HepG2 (cell line): ENCODE results near the gene TIPIN. TPM values are rescaled to one million over a fixed set of nuclear protein-coding genes. Genes with fewer than 3 reads are reported as not detected.

Experiments used
- ATAC-seq: fragments of 200-7000 bp; cut with Tn5 transposase; 3 replicates; pipeline ENCODE4 v1.9.1; 2020; ENCODE audit warnings: mild to moderate bottlenecking, moderate library complexity
- BruUV-seq: library from RNA; stranded (reverse); fragments of 400-500 nt; replicated peaks from 2 replicates; lab custom pipeline; 2021; lab: Mats Ljungman, UMichigan
- CTCF ChIA-PET: fragments of 300-600 bp; formaldehyde crosslinking; extraction: SDS; loops from one replicate; lab custom pipeline; 2021; ENCODE audit warnings: low total read pairs, inconsistent platforms, low intra/inter-chr PET ratio; lab: Yijun Ruan, JAX
- POLR2A ChIA-PET: fragments of 350-600 bp; sonication (Branson Sonifier 250); formaldehyde crosslinking; loops from one replicate; lab custom pipeline; 2020; ENCODE audit warnings: antibody characterized with exemption, inconsistent platforms; lab: Yijun Ruan, JAX
- DNase-seq: peaks from one replicate; pipeline ENCODE4 v3.0.0-alpha.2; 2015; ENCODE audit warnings: low spot score
- FAIRE-seq: peaks from 3 replicates; lab custom pipeline; 2011; peaks lifted over from hg19 to GRCh38; lab: Jason Lieb, UNC
- H2AFZ ChIP-seq: one replicate; pipeline ENCODE4 v1.6.1; 2011; ENCODE audit warnings: low read length, inconsistent platforms
- H3K27ac ChIP-seq: fragments of 300-600 bp; 3 replicates; pipeline ENCODE4 v1.8.0; 2011; ENCODE audit warnings: mixed run types, mild to moderate bottlenecking, mixed read lengths, low read length, inconsistent platforms; ENCODE audit not compliant: insufficient read depth; ENCODE audit errors: extremely low read length
- H3K27me3 ChIP-seq, 2 experiments: fragments of 200-600 bp in 1 of 2; 2 replicates in 1 of 2; 3 replicates in 1 of 2; pipeline versions ENCODE4 v1.6.0 to v1.8.0; 2011; ENCODE audit warnings: low read length in 2 of 2, mild to moderate bottlenecking in 2 of 2, moderate library complexity in 2 of 2, inconsistent platforms in 1 of 2; ENCODE audit not compliant: insufficient read depth in 2 of 2, control insufficient read depth in 1 of 2
- H3K36me3 ChIP-seq, 2 experiments: fragments of 200-600 bp in 1 of 2; replicated peaks in 1 of 2; 2 replicates in 1 of 2; 3 replicates in 1 of 2; pipeline versions ENCODE4 v1.5.1 to v1.8.0; 2011; ENCODE audit warnings: low read length in 2 of 2, inconsistent platforms in 1 of 2; ENCODE audit not compliant: insufficient read depth in 2 of 2, control insufficient read depth in 1 of 2
- H3K4me1 ChIP-seq: 2 replicates; pipeline ENCODE4 v1.5.1; 2012; ENCODE audit warnings: low read length, inconsistent platforms; ENCODE audit not compliant: insufficient read depth
- H3K4me2 ChIP-seq: 2 replicates; pipeline ENCODE4 v1.6.0; 2011; ENCODE audit warnings: low read depth, low read length, inconsistent platforms
- H3K4me3 ChIP-seq, 3 experiments: fragments of 200-600 bp in 1 of 3; sonication (generic), shearing (Covaris generic) in 1 of 3; replicated peaks in 1 of 3; 2 replicates each; pipeline ENCODE4 v1.5.1; 2011 to 2016; ENCODE audit warnings: low read length in 3 of 3, inconsistent platforms in 2 of 3, low read depth in 2 of 3, mild to moderate bottlenecking in 2 of 3, control low read depth in 1 of 3, mixed read lengths in 1 of 3; ENCODE audit not compliant: insufficient read depth in 1 of 3
- H3K79me2 ChIP-seq: one replicate; pipeline ENCODE4 v1.6.1; 2011; ENCODE audit warnings: low read length, inconsistent platforms; ENCODE audit not compliant: insufficient read depth
- H3K9ac ChIP-seq: 2 replicates; pipeline ENCODE4 v1.6.0; 2011; ENCODE audit warnings: mild to moderate bottlenecking, low read depth, low read length, inconsistent platforms; ENCODE audit not compliant: insufficient read depth
- H3K9me3 ChIP-seq: 2 replicates; pipeline ENCODE4 v1.5.1; 2012; ENCODE audit warnings: mild to moderate bottlenecking, low read length
- H4K20me1 ChIP-seq: 2 replicates; pipeline ENCODE4 v1.6.0; 2011; ENCODE audit warnings: inconsistent platforms, mild to moderate bottlenecking, low read length, moderate library complexity; ENCODE audit not compliant: insufficient read depth
- ARID5B ChIP-seq: IDR thresholded peaks from 2 replicates; pipeline ENCODE4 v1.4.0; 2020; ENCODE audit warnings: mild to moderate bottlenecking, missing genetic modification reagents
- GATAD2A ChIP-seq: IDR thresholded peaks from 2 replicates; pipeline ENCODE4 v1.6.1; 2016
- GPN1 ChIP-seq: sonication (generic); formaldehyde crosslinking; IDR thresholded peaks from 2 replicates; pipeline ENCODE4 v1.5.1; 2020; ENCODE audit warnings: missing genetic modification reagents, borderline replicate concordance
- MAFK ChIP-seq, 2 experiments: IDR thresholded peaks in 1 of 2; conservative IDR thresholded peaks in 1 of 2; 2 replicates each; pipeline ENCODE4 v1.6.1; 2011; ENCODE audit warnings: improper control_type of control experiment in 2 of 2, low read length in 2 of 2
- NCOR1 ChIP-seq: fragments of 200-600 bp; sonication (generic); IDR thresholded peaks from 2 replicates; pipeline ENCODE4 v1.7.0; 2017; ENCODE audit warnings: antibody characterized with exemption, low read length, borderline replicate concordance
- TCF7 ChIP-seq: sonication (generic); IDR thresholded peaks from 2 replicates; pipeline ENCODE4 v1.6.1; 2016; ENCODE audit warnings: antibody characterized with exemption, low read depth
- YY1 ChIP-seq: IDR thresholded peaks from 2 replicates; pipeline ENCODE4 v1.6.1; 2011; ENCODE audit warnings: low read length, low read depth, moderate library complexity, mild to moderate bottlenecking; ENCODE audit not compliant: insufficient read depth, insufficient replicate concordance
- ZFP36L2 ChIP-seq: sonication (generic); formaldehyde crosslinking; IDR thresholded peaks from 2 replicates; pipeline ENCODE4 v1.4.0; 2020; ENCODE audit warnings: missing genetic modification reagents
- ZNF33A ChIP-seq: sonication (generic); formaldehyde crosslinking; IDR thresholded peaks from 2 replicates; pipeline ENCODE4 v1.5.1; 2020; ENCODE audit warnings: missing genetic modification reagents, mild to moderate bottlenecking, moderate library complexity, borderline replicate concordance
- ZNF790 ChIP-seq: sonication (generic); formaldehyde crosslinking; IDR thresholded peaks from 2 replicates; pipeline ENCODE4 v1.8.0; 2022; ENCODE audit warnings: missing genetic modification reagents, mild to moderate bottlenecking, borderline replicate concordance
- WGBS: methylation state at CpG from one replicate; pipeline ENCODE4 v1.1.6; 2017; ENCODE audit warnings: low lambda C conversion rate; 5-methylcytosine and 5-hydroxymethylcytosine counted together
- in situ Hi-C: cut with HindIII; loops from 2 replicates; pipeline ENCODE4 v1.10.0; 2017; ENCODE audit warnings: low pct_unique_long_range_greater_than_20kb; ENCODE audit not compliant: extremely low pct_ligation_motif_present
- intact Hi-C: fragments of 100-400 bp; cut with micrococcal nuclease; formaldehyde crosslinking; loops from one replicate; pipeline ENCODE4 v1.10.0; 2022; ENCODE audit not compliant: unreplicated experiment
- polyA plus RNA-seq, 8 experiments: library from polyadenylated mRNA; depleted of rRNA in 3 of 8; stranded (reverse) in 7 of 8; unstranded in 1 of 8; fragments of >200 nt; fragmentation: Illumina TruSeq in 4 of 8; extraction: Trizol in 4 of 8; gene quantifications; 2 replicates each; pipeline versions ENCODE4 v1.2.1 to v1.2.3, GENCODE V29; 2011 to 2016; ENCODE audit warnings: low read depth in 4 of 8, missing spikeins in 1 of 8, mixed read lengths in 1 of 8; ENCODE audit not compliant: insufficient read depth in 1 of 8
- total RNA-seq, 5 experiments: library from RNA; depleted of rRNA; stranded (reverse); fragments of >200 nt; fragmentation: Illumina TruSeq; extraction: Trizol; gene quantifications; 2 replicates each; pipeline ENCODE4 v1.2.3, GENCODE V29; 2016; ENCODE audit warnings: low read depth in 1 of 5

Gene TIPIN
- total and polyA plus RNA-seq, 2 of the 13 experiments (the other 11 are each of a cell fraction or from before 2014, with no cell fraction given), result 2.7 to 28.6 TPM

- H4K20me1 ChIP-seq, result no peaks in the 10 kb centered on the region
- H3K79me2 ChIP-seq, result no peaks in the 10 kb centered on the region
- BruUV-seq, result no TSS peak
- ChIA-PET POLR2A (interaction anchor here (0.6 kb wide), 1 partner anchor 84 kb away, joined by 3 read pairs; no protein-coding TSS in a partner anchor), CTCF (interaction anchor here (1.1 kb wide), 1 partner anchor 651 kb away, joined by 3 read pairs; no protein-coding TSS in a partner anchor)
- H3K9ac ChIP-seq, result no peak overlapping the region
- no peaks in the 10 kb centered on the region for H3K27me3 ChIP-seq
- ATAC-seq, result no peak
- FAIRE-seq, result no peak
- no peaks in the 10 kb centered on the region for H3K9me3 ChIP-seq
- H3K4me2 ChIP-seq, result no peak overlapping the region
- H3K4me1 ChIP-seq, result peaks cover 25% of the 10 kb centered on the region
- no peak for DNase-seq
- intact Hi-C loops, result no loop called here
- no peaks in the 10 kb centered on the region for H3K36me3 ChIP-seq
- TF ChIP-seq TCF7 (no peak), MAFK (conservative IDR thresholded peaks at IDR 0.05 in 1 of 2, IDR thresholded peaks at IDR 0.05 in 1 of 2; ENCODE audit: low read length in 2 of 2) (0 out of 4 replicates have a peak, but pooled peaks of 1 of the 2 experiments have one; percentile 4)
- H3K27ac ChIP-seq, result no peak overlapping the region
- in situ Hi-C loops, result loop anchor here (5.0 kb wide), 1 partner anchor 36 kb away; the partner anchor contains the start of gene MEGF11
- no peak overlapping the region for H2AFZ ChIP-seq
- H3K4me3 ChIP-seq, result no peak overlapping the region
- 58% methylated on average over 6 of the region's 6 CpGs for WGBS
Measured at GRCh38 chr15:66288551-66289185, 67.8 kb downstream of the TIPIN start.

GRCh38 chr15:66288093-66288492 is 68.4 kb downstream of the TIPIN start:
- H3K27ac ChIP-seq, result no peak overlapping the region
- in situ Hi-C loops, result loop anchor here (5.0 kb wide), 1 partner anchor 36 kb away; the partner anchor contains the start of gene MEGF11
- BruUV-seq, result no TSS peak
- peak; percentile 79 for DNase-seq
- no peaks in the 10 kb centered on the region for H3K27me3 ChIP-seq
- no peak overlapping the region for H3K9ac ChIP-seq
- ATAC-seq, result peak; percentile 95
- no peaks in the 10 kb centered on the region for H3K9me3 ChIP-seq
- H3K4me1 ChIP-seq, result peaks cover 25% of the 10 kb centered on the region
- POLR2A ChIA-PET, result interaction anchor here (0.6 kb wide), 1 partner anchor 83 kb away, joined by 3 read pairs; no protein-coding TSS in a partner anchor
- no peak overlapping the region for H2AFZ ChIP-seq
- CTCF ChIA-PET, result interaction anchor here (0.9 to 1.2 kb wide), 3 partner anchors 211 to 650 kb away, joined by 3 read pairs; no protein-coding TSS in a partner anchor
- FAIRE-seq, result peak; percentile 65
- no peaks in the 10 kb centered on the region for H4K20me1 ChIP-seq
- H3K79me2 ChIP-seq, result no peaks in the 10 kb centered on the region
- intact Hi-C loops, result no loop called here
- H3K4me2 ChIP-seq, result no peak overlapping the region
- no peaks in the 10 kb centered on the region for H3K36me3 ChIP-seq
- H3K4me3 ChIP-seq, result no peak overlapping the region
- TF ChIP-seq YY1 (no peak), NCOR1 (peak; percentile 53; the same call in 1 of the 2 replicates), ZNF33A (CRISPR knock-in tag) (no peak), ZFP36L2 (no peak), MAFK (conservative IDR thresholded peaks at IDR 0.05 in 1 of 2, IDR thresholded peaks at IDR 0.05 in 1 of 2; ENCODE audit: low read length in 2 of 2) (peak in 1 of 2 experiments; percentile 22; a peak in 2 of 4 replicates), ARID5B (CRISPR knock-in tag) (peak; percentile 45; the same call in 1 of the 2 replicates), ZNF790 (no peak), GATAD2A (peak; percentile 43; the same call in 1 of the 2 replicates), GPN1 (CRISPR knock-in tag) (no peak)
